ENCODE measurements around the gene FHAD1. TPM values are rescaled to one million over a fixed set of nuclear protein-coding genes. Genes with fewer than 3 reads are reported as not detected.

Gene FHAD1
- total RNA-seq, 3 donors from 2014 or later (not counting 1 experiment from before 2014, with no cell fraction given) = 0.72 to 1.9 (median 1.7) TPM

- Mint-ChIP-seq H3K36me3 (no peaks in the 10 kb centered on the region), H3K4me3 (no peak overlapping the region), H3K9me3 (no peaks in the 10 kb centered on the region), H3K4me1 (peaks cover 36% of the 10 kb centered on the region in 2 donors), H3K27ac (no peak overlapping the region), H3K27me3 (ENCODE audit: low read depth in 2 of 2) (no peaks in the 10 kb centered on the region)
- intact Hi-C loops (cut with micrococcal nuclease) = no loop called here
- Histone ChIP-seq H3K9me3 (ENCODE audit: control insufficient read depth, insufficient read depth, low read length) (peaks cover 6% of the 10 kb centered on the region), H3K36me3 (ENCODE audit: control insufficient read depth, insufficient read depth, low read length) (no peaks in the 10 kb centered on the region), H3K4me3 (ENCODE audit: low read length) (no peak overlapping the region), H3K27me3 (ENCODE audit: control insufficient read depth, insufficient read depth, low read length) (no peaks in the 10 kb centered on the region), H3K27ac (ENCODE audit: low read length) (no peak overlapping the region), H3K4me1 (ENCODE audit: control insufficient read depth, insufficient read depth, low read length) (peaks cover 21% of the 10 kb centered on the region)
- WGBS (ENCODE audit: insufficient coverage) = 94% methylated on average over 2 of the region's 2 CpGs
- no peak for TF ChIP-seq CTCF (IDR thresholded peaks at IDR 0.05)
- ATAC-seq = no peak
- DNase-seq = no peak
These were observed 150.2 kb downstream of the FHAD1 start for GRCh38 chr1:15397236-15397635.

DNA sequence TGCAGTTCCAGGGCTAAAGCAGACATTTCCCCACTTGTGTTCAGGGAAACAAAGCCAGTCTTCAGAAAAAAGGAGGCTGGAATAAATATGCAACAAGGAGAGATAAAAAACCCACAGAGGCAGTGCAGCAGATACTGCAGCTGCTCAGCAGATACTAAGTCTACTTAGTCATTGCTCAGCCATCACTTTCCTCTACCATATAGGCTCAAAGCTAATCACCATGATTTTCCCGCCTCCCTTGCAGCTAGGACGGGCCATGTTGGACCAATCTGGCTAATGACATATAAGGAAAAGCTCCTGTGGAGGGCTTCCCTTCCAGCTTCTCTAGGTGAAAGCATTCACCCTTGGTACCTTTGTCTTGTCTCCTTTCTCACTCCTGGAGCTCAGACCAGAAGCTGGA, 152.7 kb downstream of the FHAD1 start:
- no peaks in the 10 kb centered on the region for H3K36me3 Mint-ChIP-seq

GRCh38 chr1:15400627-15401026, 153.6 kb downstream of the FHAD1 start:
- no peaks in the 10 kb centered on the region for H3K27me3 ChIP-seq (ENCODE audit: control insufficient read depth, insufficient read depth, low read length)
- H3K36me3 ChIP-seq (ENCODE audit: control insufficient read depth, insufficient read depth, low read length) = no peaks in the 10 kb centered on the region
- ATAC-seq (peak in 2 of 3 donors; percentile 25 to 58), DNase-seq (no peak)
- peak overlapping the region; percentile 93 to 100 for H3K27ac Mint-ChIP-seq
- H3K27ac ChIP-seq (ENCODE audit: low read length) = peak overlapping the region; percentile 46
- no peak for TF ChIP-seq CTCF (IDR thresholded peaks at IDR 0.05)
- H3K9me3 Mint-ChIP-seq = no peaks in the 10 kb centered on the region
- H3K4me1 ChIP-seq (ENCODE audit: control insufficient read depth, insufficient read depth, low read length) = peaks cover 49% of the 10 kb centered on the region
- peaks cover 6% of the 10 kb centered on the region for H3K9me3 ChIP-seq (ENCODE audit: control insufficient read depth, insufficient read depth, low read length)
- H3K36me3 Mint-ChIP-seq = no peaks in the 10 kb centered on the region
- WGBS (ENCODE audit: insufficient coverage) = 39% methylated on average over 3 of the region's 3 CpGs
- H3K4me3 Mint-ChIP-seq = peak overlapping the region; percentile 9
- H3K4me1 Mint-ChIP-seq = peaks cover 54 to 65% of the 10 kb centered on the region in 2 donors
- intact Hi-C loops (cut with micrococcal nuclease) = no loop called here
- H3K27me3 Mint-ChIP-seq (ENCODE audit: low read depth in 2 of 2) = no peaks in the 10 kb centered on the region
- no peak overlapping the region for H3K4me3 ChIP-seq (ENCODE audit: low read length)

More for the DNA sequence above, 152.7 kb downstream of the FHAD1 start:
- Histone ChIP-seq H3K36me3 (ENCODE audit: control insufficient read depth, insufficient read depth, low read length) (no peaks in the 10 kb centered on the region), H3K27ac (ENCODE audit: low read length) (peak overlapping the region; percentile 46), H3K4me3 (ENCODE audit: low read length) (no peak overlapping the region), H3K9me3 (ENCODE audit: control insufficient read depth, insufficient read depth, low read length) (peaks cover 6% of the 10 kb centered on the region), H3K4me1 (ENCODE audit: control insufficient read depth, insufficient read depth, low read length) (peaks cover 40% of the 10 kb centered on the region), H3K27me3 (ENCODE audit: control insufficient read depth, insufficient read depth, low read length) (no peaks in the 10 kb centered on the region)
- Mint-ChIP-seq H3K4me1 (peaks cover 47 to 57% of the 10 kb centered on the region in 2 donors), H3K9me3 (no peaks in the 10 kb centered on the region), H3K4me3 (no peak overlapping the region), H3K27me3 (ENCODE audit: low read depth in 2 of 2) (no peaks in the 10 kb centered on the region), H3K27ac (peak overlapping the region; percentile 93 to 100)
- intact Hi-C loops (cut with micrococcal nuclease) = no loop called here
- no peak for TF ChIP-seq CTCF (IDR thresholded peaks at IDR 0.05)
- WGBS (ENCODE audit: insufficient coverage) = 100% methylated on average over 2 of the region's 2 CpGs
- DNase-seq (no peak), ATAC-seq (no peak)

GRCh38 chr1:15401391-15402055, 154.5 kb downstream of the FHAD1 start:
- peaks cover 6% of the 10 kb centered on the region for H3K9me3 ChIP-seq (ENCODE audit: control insufficient read depth, insufficient read depth, low read length)
- no peaks in the 10 kb centered on the region for H3K36me3 Mint-ChIP-seq
- 90% methylated on average over 7 of the region's 7 CpGs for WGBS (ENCODE audit: insufficient coverage)
- H3K27me3 ChIP-seq (ENCODE audit: control insufficient read depth, insufficient read depth, low read length) = no peaks in the 10 kb centered on the region
- no peak for ATAC-seq
- intact Hi-C loops (cut with micrococcal nuclease) = no loop called here
- peaks cover 62 to 74% of the 10 kb centered on the region in 2 donors for H3K4me1 Mint-ChIP-seq
- peaks cover 58% of the 10 kb centered on the region for H3K4me1 ChIP-seq (ENCODE audit: control insufficient read depth, insufficient read depth, low read length)
- DNase-seq = no peak
- peak overlapping the region; percentile 93 to 100 for H3K27ac Mint-ChIP-seq
- no peaks in the 10 kb centered on the region for H3K36me3 ChIP-seq (ENCODE audit: control insufficient read depth, insufficient read depth, low read length)
- H3K4me3 Mint-ChIP-seq = peak overlapping the region; percentile 17
- TF ChIP-seq CTCF (IDR thresholded peaks at IDR 0.05) = no peak
- peak overlapping the region; percentile 46 for H3K27ac ChIP-seq (ENCODE audit: low read length)
- H3K4me3 ChIP-seq (ENCODE audit: low read length) = no peak overlapping the region
- H3K27me3 Mint-ChIP-seq (ENCODE audit: low read depth in 2 of 2) = no peaks in the 10 kb centered on the region
- no peaks in the 10 kb centered on the region for H3K9me3 Mint-ChIP-seq
